Adrenal gland (tissue), 12 donors: ENCODE measurements around the gene TMEM134. TPM values are rescaled to one million over a fixed set of nuclear protein-coding genes. Genes with fewer than 3 reads are reported as not detected.

Source experiments
- DNase-seq, 7 donors: peaks; one replicate each; pipeline ENCODE4 v3.0.0-alpha.2; 2019 to 2020
- H3K27ac ChIP-seq, 5 donors: fragments of 200-600 bp; sonication (generic) in 4 of 5; 1 replicate in 3 of 5; 2 replicates in 2 of 5; pipeline versions ENCODE4 v1.5.1 to v1.8.0; 2016 to 2020; ENCODE audit warnings: mild to moderate bottlenecking in 1 of 5
- H3K27me3 ChIP-seq: fragments of 200-600 bp; 2 replicates; pipeline ENCODE4 v1.8.0; 2021
- H3K36me3 ChIP-seq, 2 donors: fragments of 200-600 bp; replicated peaks in 1 of 2; 1 replicate in 1 of 2; 2 replicates in 1 of 2; pipeline versions ENCODE4 v1.5.1 to v1.8.0; 2018 to 2022
- H3K4me1 ChIP-seq, 2 donors: fragments of 200-600 bp; replicated peaks in 1 of 2; 1 replicate in 1 of 2; 2 replicates in 1 of 2; pipeline versions ENCODE4 v1.5.1 to v1.8.0; 2018 to 2021
- H3K4me3 ChIP-seq, 4 donors: fragments of 200-600 bp; sonication (generic) in 3 of 4; one replicate each; pipeline ENCODE4 v1.5.1; 2016 to 2018
- H3K9me3 ChIP-seq, 3 donors: fragments of 200-600 bp; sonication (generic) in 1 of 3; replicated peaks in 1 of 3; 1 replicate in 2 of 3; 2 replicates in 1 of 3; pipeline versions ENCODE4 v1.5.1 to v1.8.0; 2016 to 2021
- POLR2A ChIP-seq, 2 donors: fragments of 450-650 bp; IDR thresholded peaks; one replicate each; pipeline ENCODE4 v1.6.1; 2017; ENCODE audit warnings: antibody characterized with exemption in 2 of 2, mild to moderate bottlenecking in 2 of 2, moderate library complexity in 1 of 2
- WGBS, 4 donors: extraction: QIAGEN DNeasy Blood & Tissue Kit in 2 of 4; methylation state at CpG; one replicate each; pipeline versions ENCODE4 v1.1.5 to v1.1.7; 2013 to 2017; 5-methylcytosine and 5-hydroxymethylcytosine counted together
- intact Hi-C, 2 donors: fragments of 100-400 bp; cut with DNase I; formaldehyde crosslinking; loops; one replicate each; pipeline versions ENCODE4 v1.14.1 to v1.15.0; 2022 to 2023
- polyA plus RNA-seq, 3 donors: library from polyadenylated mRNA; stranded (reverse); fragments of 200-250 nt in 2 of 3; fragments of 350-450 nt in 1 of 3; fragmentation: Illumina TruSeq in 1 of 3; extraction: RNeasy Lipid Tissue Mini Kit (QIAGEN cat#74804) in 1 of 3; gene quantifications; one replicate each; pipeline ENCODE4 v1.2.3, GENCODE V29; 2013 to 2014
- total RNA-seq, 9 donors: library from RNA; depleted of rRNA in 4 of 9; stranded (reverse); fragments of >200 nt in 4 of 9; fragments of 120-200 nt in 1 of 9; fragmentation: NEBNext Ultra II Directional in 1 of 9; extraction: Animal tissue kit (Norgen Biotek cat#: 25700) in 1 of 9; gene quantifications; one replicate each; pipeline versions ENCODE4 v1.1.0 to v1.2.4, GENCODE V29; 2013 to 2023
- TF ChIP-seq, protein P1 (sequence below), 6 experiments: fragments of 450-650 bp in 4 of 6; fragments of 200-600 bp in 2 of 6; sonication (generic) in 1 of 6; IDR thresholded peaks; 1 replicate in 5 of 6; 2 replicates in 1 of 6; pipeline versions ENCODE4 v1.5.1 to v1.8.0; 2016 to 2021; ENCODE audit warnings: antibody characterized with exemption in 6 of 6, mild to moderate bottlenecking in 2 of 6, moderate library complexity in 1 of 6
- donor health status: healthy with polysubstance abuse.
- donor health status: Bipolar disorder and iron deficiency.
- donor health status: DM: yes; HTN: yes; CAD: no.
- donor health status: DM: no; HTN: no; CAD: no.
- donor health status: DM: no; HTN: no; CAD: no.
- donor health status: DM: yes; HTN: yes; CAD: no.

TMEM134 gene
- total and polyA plus RNA-seq, 12 donors = 15.5 to 257 (median 98.0) TPM

DNA sequence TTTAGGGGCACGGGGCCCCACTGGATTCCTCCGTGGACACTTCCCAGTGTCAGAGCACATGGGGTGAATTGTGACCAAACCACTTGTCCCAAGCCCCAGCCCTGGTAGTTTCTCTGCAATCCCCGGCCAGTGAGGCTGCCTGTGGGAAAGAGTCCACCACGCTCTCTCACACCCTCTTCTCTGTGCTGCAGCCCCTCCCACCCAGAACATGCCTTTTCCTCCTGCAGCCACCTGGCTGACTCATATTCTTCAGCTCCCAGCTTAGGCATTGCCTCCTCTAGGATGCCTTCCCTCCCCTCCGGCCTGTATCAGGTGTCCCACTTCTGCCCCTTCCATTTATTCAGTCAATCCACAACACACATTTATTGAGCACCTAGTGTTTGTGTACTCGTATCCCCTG is 46.2 kb downstream of the TMEM134 start:
- no peak for DNase-seq

DNA sequence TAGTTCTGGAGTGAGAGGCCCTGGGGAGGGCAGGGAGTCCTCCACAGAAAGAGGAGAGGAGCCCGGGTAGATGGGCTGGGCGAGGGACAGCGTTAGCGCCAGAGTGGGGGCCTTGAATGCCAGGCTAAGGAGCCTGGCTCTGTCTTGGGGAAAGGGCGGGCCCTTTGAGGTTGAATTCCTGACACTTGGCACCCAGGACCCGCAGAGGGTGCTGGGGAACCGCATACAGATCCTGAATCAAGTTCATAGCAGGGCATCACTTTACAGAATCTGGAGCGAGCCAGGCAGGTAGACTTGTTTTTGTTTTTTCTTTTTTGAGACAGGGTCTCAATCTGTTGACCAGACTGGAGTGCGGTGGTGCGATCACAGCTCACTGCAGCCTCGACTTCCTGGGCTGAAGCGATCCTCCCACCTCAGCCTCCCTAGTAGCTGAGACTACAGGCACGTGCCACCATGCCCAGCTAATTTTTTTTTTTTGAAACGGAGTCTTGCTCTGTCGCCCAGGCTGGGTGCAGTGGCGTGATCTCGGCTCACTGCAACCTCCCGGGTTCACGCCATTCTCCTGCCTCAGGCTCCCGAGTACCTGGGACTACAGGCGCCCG is 47.5 kb downstream of the TMEM134 start:
- Histone ChIP-seq H3K4me3 (peak overlapping the region in 1 of 4 donors; percentile 81), H3K4me1 (peaks cover 6 to 7% of the 10 kb centered on the region in 2 donors), H3K9me3 (no peaks in the 10 kb centered on the region), H3K36me3 (no peaks in the 10 kb centered on the region), H3K27me3 (no peaks in the 10 kb centered on the region), H3K27ac (peak overlapping the region in 3 of 5 donors; percentile 75 to 98 (median 89))
- TF ChIP-seq POLR2A (IDR thresholded peaks at IDR 0.05) = no peak
- TF ChIP-seq, protein P1, sequence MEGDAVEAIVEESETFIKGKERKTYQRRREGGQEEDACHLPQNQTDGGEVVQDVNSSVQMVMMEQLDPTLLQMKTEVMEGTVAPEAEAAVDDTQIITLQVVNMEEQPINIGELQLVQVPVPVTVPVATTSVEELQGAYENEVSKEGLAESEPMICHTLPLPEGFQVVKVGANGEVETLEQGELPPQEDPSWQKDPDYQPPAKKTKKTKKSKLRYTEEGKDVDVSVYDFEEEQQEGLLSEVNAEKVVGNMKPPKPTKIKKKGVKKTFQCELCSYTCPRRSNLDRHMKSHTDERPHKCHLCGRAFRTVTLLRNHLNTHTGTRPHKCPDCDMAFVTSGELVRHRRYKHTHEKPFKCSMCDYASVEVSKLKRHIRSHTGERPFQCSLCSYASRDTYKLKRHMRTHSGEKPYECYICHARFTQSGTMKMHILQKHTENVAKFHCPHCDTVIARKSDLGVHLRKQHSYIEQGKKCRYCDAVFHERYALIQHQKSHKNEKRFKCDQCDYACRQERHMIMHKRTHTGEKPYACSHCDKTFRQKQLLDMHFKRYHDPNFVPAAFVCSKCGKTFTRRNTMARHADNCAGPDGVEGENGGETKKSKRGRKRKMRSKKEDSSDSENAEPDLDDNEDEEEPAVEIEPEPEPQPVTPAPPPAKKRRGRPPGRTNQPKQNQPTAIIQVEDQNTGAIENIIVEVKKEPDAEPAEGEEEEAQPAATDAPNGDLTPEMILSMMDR (IDR thresholded peaks at IDR 0.05) = no peak
- intact Hi-C loops = no loop called here
- 61 to 75% (median 70%) methylated on average over 17 to 22 of the region's 22 CpGs for WGBS, 4 donors
- DNase-seq = no peak

More for the DNA sequence above, 46.2 kb downstream of the TMEM134 start:
- no peak for TF ChIP-seq POLR2A (IDR thresholded peaks at IDR 0.05)
- TF ChIP-seq, protein P1 (IDR thresholded peaks at IDR 0.05) = no peak
- Histone ChIP-seq H3K27ac (no peak overlapping the region), H3K27me3 (no peaks in the 10 kb centered on the region), H3K9me3 (no peaks in the 10 kb centered on the region), H3K4me1 (peaks cover 12 to 13% of the 10 kb centered on the region in 2 donors), H3K4me3 (no peak overlapping the region), H3K36me3 (no peaks in the 10 kb centered on the region)
- intact Hi-C loops = no loop called here
- WGBS, 4 donors = 69 to 83% (median 71%) methylated on average over 4 to 6 of the region's 6 CpGs

DNA sequence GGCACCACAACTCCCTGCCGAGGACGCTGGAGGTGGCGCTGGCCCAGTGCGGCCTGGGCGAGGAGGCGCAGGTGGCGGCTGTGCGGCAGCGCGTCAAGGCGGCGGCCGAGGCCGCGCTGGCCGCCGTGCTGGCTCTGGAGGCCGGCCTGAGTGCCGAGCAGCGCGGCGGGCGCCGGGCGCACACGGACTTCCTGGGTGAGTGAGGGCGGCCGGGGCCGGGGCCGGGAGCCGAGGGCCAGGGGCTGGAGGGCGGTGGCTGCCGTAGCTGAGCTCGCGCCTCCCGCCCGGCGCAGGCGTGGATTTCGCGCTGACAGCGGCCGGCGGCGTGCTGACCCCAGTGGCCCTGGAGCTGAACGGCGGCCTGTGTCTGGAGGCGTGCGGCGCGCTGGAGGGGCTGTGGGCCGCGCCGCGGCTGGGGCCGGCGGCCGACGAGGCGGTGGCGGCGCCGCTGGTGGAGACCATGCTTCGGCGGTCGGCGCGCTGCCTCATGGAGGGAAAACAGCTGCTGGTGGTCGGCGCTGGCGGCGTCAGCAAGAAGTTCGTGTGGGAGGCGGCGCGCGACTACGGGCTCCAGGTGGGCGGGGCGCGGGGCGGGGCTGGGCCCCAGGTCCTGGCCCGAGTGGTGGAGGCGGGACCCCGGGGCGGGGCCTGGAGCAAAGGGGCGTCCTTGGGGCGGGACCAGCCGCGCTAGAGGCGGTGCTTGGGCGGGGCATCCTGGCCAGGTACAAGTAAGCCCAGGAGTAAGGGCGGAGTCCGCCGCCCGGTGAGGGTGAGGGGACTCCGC is 48.2 kb downstream of the TMEM134 start:
- peak overlapping the region; percentile 75 to 98 (median 89) for H3K27ac ChIP-seq
- WGBS, 4 donors = 0 to 3% (median 1%) methylated on average over 5 to 97 of the region's 97 CpGs
- peak; percentile 94 to 97 (median 96) for DNase-seq
- H3K9me3 ChIP-seq = no peaks in the 10 kb centered on the region
- TF ChIP-seq POLR2A (IDR thresholded peaks at IDR 0.05) = peak; percentile 15 to 55
- TF ChIP-seq, protein P1 (IDR thresholded peaks at IDR 0.05) = peak in 2 of 6 experiments; percentile 6 to 35
- H3K4me1 ChIP-seq = peaks cover 6 to 7% of the 10 kb centered on the region in 2 donors
- H3K27me3 ChIP-seq = no peaks in the 10 kb centered on the region
- intact Hi-C loops = no loop called here
- no peaks in the 10 kb centered on the region for H3K36me3 ChIP-seq
- peak overlapping the region in 3 of 4 donors; percentile 7 to 81 (median 56) for H3K4me3 ChIP-seq

DNA sequence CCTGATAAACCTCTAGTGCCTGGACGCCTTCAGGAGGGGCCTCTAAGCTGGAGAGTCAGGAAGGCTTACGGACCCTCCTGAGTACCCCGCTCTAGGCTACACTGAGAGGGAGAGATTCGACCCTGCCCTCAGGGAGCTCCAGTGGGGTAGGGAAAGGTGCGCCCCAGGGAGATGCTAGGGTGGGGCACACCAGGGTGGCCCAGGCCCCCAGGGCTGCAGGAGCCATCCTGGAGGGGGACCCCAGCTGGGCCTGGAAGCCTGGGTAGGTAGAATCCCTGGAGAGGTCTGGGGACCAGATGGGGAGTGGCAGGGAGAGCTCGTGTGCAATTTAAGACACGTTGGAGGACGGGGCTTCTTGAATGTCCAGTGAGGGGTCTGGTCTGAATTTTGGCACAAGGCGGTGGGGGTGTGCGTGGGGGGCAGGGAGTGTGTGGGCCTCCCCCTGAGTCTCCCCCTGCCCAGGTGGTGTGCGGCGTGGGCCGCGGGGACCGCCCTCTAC is 48.9 kb downstream of the TMEM134 start:
- no peaks in the 10 kb centered on the region for H3K27me3 ChIP-seq
- TF ChIP-seq POLR2A (IDR thresholded peaks at IDR 0.05) = no peak
- TF ChIP-seq, protein P1 (IDR thresholded peaks at IDR 0.05) = no peak
- intact Hi-C loops = no loop called here
- 20 to 60% (median 46%) methylated on average over 2 to 15 of the region's 15 CpGs for WGBS, 4 donors
- H3K27ac ChIP-seq = peak overlapping the region in 4 of 5 donors; percentile 75 to 98 (median 87)
- peak overlapping the region in 2 of 4 donors; percentile 7 to 81 for H3K4me3 ChIP-seq
- no peaks in the 10 kb centered on the region for H3K36me3 ChIP-seq
- DNase-seq = no peak
- no peaks in the 10 kb centered on the region for H3K9me3 ChIP-seq
- peaks cover 8 to 9% of the 10 kb centered on the region in 2 donors for H3K4me1 ChIP-seq
